Kidney tubule cell (primary cell): ENCODE measurements around the gene ALX3.
A peak's percentile ranks its signal among the peaks of the same experiment; 100 is the strongest.
"Not testable (repeated sequence)": the region's sequence is repeated elsewhere in the genome, so short reads cannot be mapped to it uniquely, and the experiment has no call there.

Source experiments
- DNase-seq: peaks from one replicate; pipeline ENCODE4 v3.0.0-alpha.2; 2018; ENCODE audit warnings: low spot score

The ALX3 gene

GRCh38 chr1:110043016-110043415 is 27.5 kb downstream of the ALX3 start:
- DNase-seq, result no peak

DNA sequence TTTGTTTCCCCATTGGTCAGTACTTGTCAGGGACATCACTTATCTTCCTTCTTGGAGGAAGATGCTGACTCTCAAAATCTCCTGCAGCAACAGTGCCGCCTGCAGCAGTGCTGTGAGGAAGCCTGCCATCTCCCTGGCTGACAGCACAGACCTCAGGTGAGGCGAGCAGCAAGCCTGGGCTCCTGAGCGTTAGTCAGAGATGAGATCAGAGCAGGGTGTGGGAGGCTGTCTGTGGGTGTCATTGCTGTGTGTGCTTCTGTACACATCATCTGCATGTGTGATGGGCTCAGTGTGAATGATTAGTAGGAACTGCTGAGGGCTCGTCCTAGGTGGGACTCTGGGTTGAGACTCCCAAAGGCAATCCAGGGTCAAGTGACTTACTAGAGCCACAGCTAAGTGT is 29.9 kb downstream of the ALX3 start:
- peak; percentile 66 for DNase-seq

GRCh38 chr1:110039641-110040040 is 30.8 kb downstream of the ALX3 start:
- no peak for DNase-seq

- DNase-seq, result no peak
Measured at GRCh38 chr1:110038271-110038670, 32.2 kb downstream of the ALX3 start.

GRCh38 chr1:110035236-110035752 is 35.2 kb downstream of the ALX3 start:
- peak; percentile 34 for DNase-seq

DNA sequence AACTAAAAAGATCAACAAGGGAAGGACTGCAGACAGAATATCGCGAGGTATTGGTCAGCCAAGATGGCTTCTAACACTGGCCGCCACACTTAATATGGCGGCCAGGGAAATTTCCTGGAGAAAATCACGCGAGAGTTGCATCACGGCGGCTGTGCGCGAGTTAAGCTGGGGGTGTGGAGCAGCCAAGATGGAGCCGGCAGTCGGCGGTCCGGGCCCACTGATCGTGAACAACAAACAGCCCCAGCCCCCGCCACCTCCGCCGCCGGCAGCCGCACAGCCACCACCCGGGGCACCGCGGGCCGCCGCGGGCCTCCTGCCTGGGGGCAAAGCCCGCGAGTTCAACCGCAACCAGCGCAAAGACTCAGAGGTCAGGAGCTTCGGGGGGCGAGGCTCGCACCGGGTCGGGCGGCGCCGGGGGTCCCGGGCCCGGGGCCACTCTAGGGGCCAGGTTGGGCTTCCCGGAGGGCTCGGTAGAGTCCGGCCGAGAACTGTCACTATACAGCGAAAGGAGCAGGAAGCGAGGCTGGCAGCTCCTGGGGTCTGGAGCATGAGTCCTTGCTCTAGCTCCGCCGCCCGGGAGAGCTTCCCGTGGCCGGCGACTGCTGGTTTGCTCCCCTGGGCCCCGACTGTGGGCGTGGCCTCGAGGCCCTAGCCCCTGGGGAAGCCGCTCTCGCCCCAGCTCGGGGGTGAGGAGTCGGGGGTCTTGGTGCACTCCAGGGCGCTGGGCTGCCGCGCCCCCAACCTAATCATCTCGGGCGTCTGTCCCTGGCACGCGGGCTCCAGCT is 35.8 kb downstream of the ALX3 start, which contains the start of gene STRIP1:
Gene STRIP1 (plus strand): TSS at position 174 of the 785 bp plus-strand sequence. CDS start 14 bp downstream, at position 188.
- DNase-seq, result peak; percentile 97

DNA sequence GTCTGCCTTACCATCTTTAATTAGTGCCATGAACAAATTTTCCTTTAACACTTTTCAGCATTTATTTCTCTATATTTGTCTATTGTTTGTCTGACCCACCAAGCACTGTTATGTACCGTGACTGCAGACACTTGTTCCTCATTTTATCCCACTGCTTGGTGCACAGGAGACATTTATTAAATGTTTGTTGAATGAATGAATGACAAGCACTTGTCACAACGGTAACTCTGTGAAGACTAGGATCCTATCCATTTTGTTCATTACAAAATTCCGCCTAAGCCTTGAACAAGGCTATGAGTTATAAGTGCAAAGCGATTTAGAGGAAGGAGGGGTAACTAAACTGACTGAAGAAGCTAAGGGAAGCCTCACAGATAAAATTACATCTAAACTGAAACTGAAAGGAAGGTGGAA is 36.4 kb downstream of the ALX3 start:
- no peak for DNase-seq

- no peak for DNase-seq
Measured at GRCh38 chr1:110033421-110033820, 37.1 kb downstream of the ALX3 start.

DNA sequence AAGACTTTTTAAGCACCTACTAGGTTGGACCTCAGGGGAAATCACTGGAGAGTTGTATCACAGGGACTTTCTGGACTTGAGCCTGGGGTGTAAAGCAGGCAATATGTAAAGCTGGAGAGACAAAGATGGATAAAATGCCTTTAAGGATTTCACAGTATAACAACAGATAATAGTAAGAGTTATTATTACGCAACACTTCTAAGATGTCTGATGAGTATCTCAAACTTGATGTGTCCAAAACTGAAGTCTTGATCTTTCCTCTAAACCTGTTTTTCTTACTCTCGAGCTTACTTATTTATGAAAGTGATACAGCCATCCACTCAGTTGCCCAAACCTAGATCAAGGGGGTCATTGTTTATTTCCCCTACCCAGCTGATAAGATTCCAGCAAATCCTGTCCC is 38.1 kb downstream of the ALX3 start:
- DNase-seq, result no peak

DNA sequence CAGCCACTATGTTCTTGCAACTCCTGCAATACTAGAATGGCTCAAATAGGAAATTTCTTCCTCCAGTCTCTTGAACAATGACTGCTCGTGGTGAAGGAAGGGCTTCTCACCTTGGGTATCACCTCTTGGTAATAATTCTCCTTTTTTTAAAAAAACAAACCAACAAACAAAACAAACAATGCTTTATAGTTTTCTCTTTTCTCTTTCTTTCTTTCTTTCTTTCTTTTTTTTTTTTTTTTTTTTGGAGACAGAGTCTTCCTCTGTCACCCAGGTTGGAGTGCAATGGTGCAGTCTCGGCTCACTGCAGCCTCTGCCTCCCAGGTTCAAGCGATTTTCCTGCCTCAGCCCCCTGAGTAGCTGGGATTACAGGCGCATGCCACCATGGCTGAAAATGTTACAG is 39.8 kb downstream of the ALX3 start:
- not testable (repeated sequence) for DNase-seq

GRCh38 chr1:110024613-110025012 is 45.9 kb downstream of the ALX3 start:
- DNase-seq, result no peak

GRCh38 chr1:110021285-110021684 is 49.2 kb downstream of the ALX3 start:
- DNase-seq, result no peak

DNA sequence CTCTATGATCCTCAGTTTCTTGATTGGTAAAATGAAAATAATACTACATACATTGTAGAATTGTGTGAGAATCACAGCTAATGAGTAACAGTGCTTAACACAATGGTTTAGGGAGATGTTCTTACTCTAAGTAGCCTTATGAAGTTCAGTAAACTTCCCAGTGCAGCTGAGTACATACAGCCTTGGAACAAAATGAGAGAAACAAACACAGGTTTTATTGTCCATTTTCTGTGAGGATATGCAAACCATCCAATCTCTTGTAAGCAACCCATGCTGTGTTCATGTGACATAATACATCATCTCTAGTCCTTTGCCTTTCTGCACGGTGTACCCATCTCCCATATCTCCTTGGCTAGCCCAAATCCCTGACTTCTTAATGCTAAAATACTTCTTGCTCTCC is 50.7 kb downstream of the ALX3 start:
- DNase-seq, result no peak

DNA sequence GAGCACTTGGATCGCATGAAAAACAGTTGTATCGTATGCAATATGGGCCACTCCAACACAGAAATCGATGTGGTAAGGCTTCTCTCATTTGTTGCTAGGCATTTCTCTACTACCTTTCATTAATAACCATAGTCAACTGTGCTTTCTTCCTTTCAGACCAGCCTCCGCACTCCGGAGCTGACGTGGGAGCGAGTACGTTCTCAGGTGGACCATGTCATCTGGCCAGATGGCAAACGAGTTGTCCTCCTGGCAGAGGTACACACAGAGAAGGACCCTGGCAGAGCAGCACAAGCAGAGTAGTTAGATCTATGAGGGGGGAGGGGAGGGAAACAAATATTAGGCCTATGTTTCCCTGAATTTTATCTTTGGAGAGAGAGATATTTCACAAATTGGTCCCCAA is 52.1 kb downstream of the ALX3 start:
- DNase-seq, result no peak

- DNase-seq, result peak; percentile 25
Measured at GRCh38 chr1:110017792-110018191, 52.7 kb downstream of the ALX3 start.

DNA sequence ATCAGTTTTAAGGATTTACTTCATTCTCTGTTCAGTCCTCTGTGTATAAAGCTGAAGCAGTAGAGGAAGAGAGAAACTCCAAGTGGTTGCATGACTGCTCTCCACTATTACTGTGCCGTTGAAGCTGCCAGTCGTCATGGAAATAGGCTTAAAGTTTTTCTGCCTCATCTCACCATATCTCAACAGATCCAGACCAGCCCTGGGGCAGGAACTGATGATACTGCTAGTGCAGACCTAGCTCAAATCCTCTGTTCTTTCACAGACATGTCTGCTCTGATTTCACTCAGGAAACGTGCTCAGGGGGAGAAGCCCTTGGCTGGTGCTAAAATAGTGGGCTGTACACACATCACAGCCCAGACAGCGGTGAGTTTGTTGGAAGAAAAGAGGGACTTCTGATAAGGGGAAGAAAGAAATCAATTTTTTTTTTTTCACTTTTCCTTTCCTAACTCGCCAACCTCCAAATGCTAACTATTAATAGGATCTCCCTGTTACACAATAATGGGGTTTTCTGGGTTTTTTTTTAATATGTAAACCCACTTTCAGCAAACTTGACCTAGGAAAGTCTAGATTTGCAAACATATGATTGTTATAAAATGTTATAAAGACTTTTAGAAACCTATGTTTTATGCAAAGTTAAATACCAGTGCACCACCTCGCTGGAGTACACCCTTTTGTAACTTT is 58.2 kb downstream of the ALX3 start:
- DNase-seq, result no peak

DNA sequence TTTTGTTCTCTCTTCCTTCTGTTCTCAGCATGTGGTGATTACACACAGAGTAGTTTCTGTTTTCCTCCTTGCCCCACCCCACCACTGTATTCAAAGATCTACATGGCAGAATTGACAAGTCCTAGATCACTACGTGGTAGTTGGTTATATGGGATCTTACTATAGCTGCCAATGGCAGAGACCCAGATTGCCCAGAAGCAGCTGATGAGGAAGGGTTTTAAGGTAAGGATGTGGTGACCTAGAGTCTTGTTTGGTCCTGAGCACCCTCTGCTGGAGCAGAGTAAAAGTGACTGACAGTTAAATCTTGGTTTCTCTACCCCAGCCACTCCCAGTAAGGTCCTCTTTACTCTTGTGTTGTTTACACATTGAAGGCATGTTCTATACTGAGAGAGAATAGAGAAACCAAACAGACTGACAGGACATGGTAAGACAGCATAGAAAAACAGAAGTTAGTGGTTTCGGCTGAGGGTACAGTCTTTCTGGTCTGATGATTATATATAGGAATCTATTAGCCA is 58.9 kb downstream of the ALX3 start:
- peak; percentile 64 for DNase-seq
